Endothelial cell of umbilical vein (primary cell): Measurements from ENCODE around the gene TMEM178B. TPM values are rescaled to one million over a fixed set of nuclear protein-coding genes. Genes with fewer than 3 reads are reported as not detected.

ENCODE experiments used
- BruUV-seq: library from RNA; stranded (reverse); fragments of 400-500 nt; replicated peaks from 2 replicates; lab custom pipeline; 2021; lab: Mats Ljungman, UMichigan
- CTCF ChIA-PET: fragments of 300-600, 350-600 bp; sonication (Branson Sonifier 250); formaldehyde crosslinking; loops from one replicate; lab custom pipeline; 2021; ENCODE audit warnings: antibody characterized with exemption, inconsistent platforms; lab: Charles Lee
- POLR2A ChIA-PET: fragments of 300-600, 350-600 bp; sonication (Branson Sonifier 250); formaldehyde crosslinking; loops from one replicate; lab custom pipeline; 2021; ENCODE audit warnings: antibody characterized with exemption, inconsistent platforms; lab: Charles Lee
- DNase-seq: peaks from one replicate; pipeline ENCODE4 v3.0.0-alpha.2; 2011; ENCODE audit warnings: low read depth, low spot score
- FAIRE-seq: peaks from 2 replicates; lab custom pipeline; 2011; peaks lifted over from hg19 to GRCh38; lab: Jason Lieb, UNC
- H2AFZ ChIP-seq: 2 replicates; pipeline ENCODE4 v1.6.0; 2012; ENCODE audit warnings: low read depth, low read length, control low read depth, inconsistent platforms
- H3K27ac ChIP-seq: 2 replicates; pipeline ENCODE4 v1.5.1; 2011; ENCODE audit warnings: low read depth, mild to moderate bottlenecking, control low read depth, low read length, moderate library complexity; ENCODE audit not compliant: insufficient read depth
- H3K27me3 ChIP-seq, 2 experiments: 2 replicates each; pipeline versions ENCODE4 v1.6.0 to v1.6.1; 2011; ENCODE audit warnings: low read length in 2 of 2, mixed read lengths in 1 of 2; ENCODE audit not compliant: control insufficient read depth in 2 of 2, insufficient read depth in 2 of 2
- H3K36me3 ChIP-seq, 2 experiments: 2 replicates in 1 of 2; 3 replicates in 1 of 2; pipeline ENCODE4 v1.5.1; 2011; ENCODE audit warnings: low read length in 2 of 2, mild to moderate bottlenecking in 1 of 2, moderate library complexity in 1 of 2; ENCODE audit not compliant: control insufficient read depth in 2 of 2, insufficient read depth in 2 of 2; ENCODE audit errors: extremely low read depth in 1 of 2
- H3K4me1 ChIP-seq: 3 replicates; pipeline ENCODE4 v1.5.1; 2011; ENCODE audit warnings: mild to moderate bottlenecking, low read length; ENCODE audit not compliant: control insufficient read depth, insufficient read depth; ENCODE audit errors: extremely low read depth
- H3K4me2 ChIP-seq: 2 replicates; pipeline ENCODE4 v1.6.1; 2011; ENCODE audit warnings: low read length, control low read depth, mixed read lengths; ENCODE audit not compliant: insufficient read depth
- H3K4me3 ChIP-seq, 3 experiments: fragments of 200-600 bp in 1 of 3; sonication (generic), shearing (Covaris generic) in 1 of 3; replicated peaks in 1 of 3; 2 replicates each; pipeline ENCODE4 v1.5.1; 2011 to 2016; ENCODE audit warnings: control low read depth in 3 of 3, low read length in 3 of 3, mild to moderate bottlenecking in 2 of 3, inconsistent platforms in 1 of 3, low read depth in 1 of 3, moderate library complexity in 1 of 3; ENCODE audit not compliant: insufficient read depth in 1 of 3
- H3K79me2 ChIP-seq: 2 replicates; pipeline ENCODE4 v1.6.0; 2012; ENCODE audit warnings: low read length, inconsistent platforms; ENCODE audit not compliant: control insufficient read depth, insufficient read depth
- H3K9ac ChIP-seq: replicated peaks from 2 replicates; pipeline ENCODE3; 2011; ENCODE audit warnings: low read length, control low read depth; ENCODE audit not compliant: insufficient read depth; ENCODE audit errors: extremely low read depth
- H3K9me1 ChIP-seq: replicated peaks from 3 replicates; pipeline ENCODE4 v1.6.0; 2011; ENCODE audit warnings: mild to moderate bottlenecking, low read length; ENCODE audit not compliant: control insufficient read depth, insufficient read depth; ENCODE audit errors: extremely low read depth
- H3K9me3 ChIP-seq: replicated peaks from 2 replicates; pipeline ENCODE4 v1.5.1; 2012; ENCODE audit warnings: low read length, inconsistent platforms; ENCODE audit not compliant: control insufficient read depth, insufficient read depth
- H4K20me1 ChIP-seq: replicated peaks from 2 replicates; pipeline ENCODE3; 2011; ENCODE audit warnings: mild to moderate bottlenecking, low read length; ENCODE audit not compliant: control insufficient read depth, insufficient read depth; ENCODE audit errors: extremely low read depth
- EZH2 ChIP-seq: IDR thresholded peaks from 2 replicates; pipeline ENCODE4 v1.6.1; 2012; ENCODE audit warnings: borderline replicate concordance, low read depth, mild to moderate bottlenecking, moderate library complexity, low read length, inconsistent platforms; ENCODE audit not compliant: severe bottlenecking
- FOS ChIP-seq: IDR thresholded peaks from 2 replicates; pipeline ENCODE4 v1.6.1; 2011; ENCODE audit warnings: mild to moderate bottlenecking, low read length, moderate library complexity, borderline replicate concordance; ENCODE audit not compliant: insufficient read depth
- GATA2 ChIP-seq: IDR thresholded peaks from 2 replicates; pipeline ENCODE4 v1.7.0; 2011; ENCODE audit warnings: low read depth, mild to moderate bottlenecking, moderate library complexity, mixed read lengths, low read length; ENCODE audit not compliant: insufficient read length, insufficient read depth
- JUN ChIP-seq: IDR thresholded peaks from 2 replicates; pipeline ENCODE4 v1.6.1; 2011; ENCODE audit warnings: borderline replicate concordance, low read depth; ENCODE audit not compliant: insufficient read length, insufficient read depth
- POLR2A ChIP-seq: IDR thresholded peaks from 2 replicates; pipeline ENCODE4 v1.6.1; 2012; ENCODE audit warnings: low read depth, mild to moderate bottlenecking, control low read depth, low read length
- dilution Hi-C: fragments of 300-500 bp; cut with MboI; formaldehyde crosslinking; loops from one replicate; pipeline ENCODE4 v1.15.0; 2019; ENCODE audit warnings: low sequenced_read_pairs; ENCODE audit not compliant: extremely low pct_ligation_motif_present
- intact Hi-C: fragments of 100-400 bp; cut with micrococcal nuclease; formaldehyde crosslinking; loops from one replicate; pipeline ENCODE4 v1.10.0; 2022
- polyA plus RNA-seq, 4 experiments: library from polyadenylated mRNA; depleted of rRNA in 3 of 4; stranded (reverse) in 3 of 4; unstranded in 1 of 4; fragments of >200 nt; gene quantifications; 2 replicates each; pipeline versions ENCODE4 v1.2.1 to v1.2.3, GENCODE V29; 2011 to 2012; ENCODE audit warnings: missing spikeins in 1 of 4
- total RNA-seq: library from RNA; stranded (reverse); gene quantifications from 2 replicates; pipeline ENCODE4 v1.2.3, GENCODE V29; 2021
- TF ChIP-seq, protein P1 (sequence below): IDR thresholded peaks from 2 replicates; pipeline ENCODE4 v1.6.1; 2011; ENCODE audit not compliant: insufficient read depth, insufficient read length
- TF ChIP-seq, protein P2 (sequence below), 2 donors: IDR thresholded peaks; 1 replicate in 1 of 2; 2 replicates in 1 of 2; pipeline ENCODE4 v1.5.1; 2011; ENCODE audit warnings: low read length in 2 of 2, mild to moderate bottlenecking in 2 of 2, moderate library complexity in 2 of 2, control low read depth in 1 of 2, inconsistent platforms in 1 of 2, low read depth in 1 of 2; ENCODE audit not compliant: insufficient read depth in 1 of 2; ENCODE audit errors: extremely low read depth in 1 of 2

Gene TMEM178B
- total and polyA plus RNA-seq, 2 donors (not counting 3 experiments of a cell fraction or from before 2014, with no cell fraction given): not detected

DNA sequence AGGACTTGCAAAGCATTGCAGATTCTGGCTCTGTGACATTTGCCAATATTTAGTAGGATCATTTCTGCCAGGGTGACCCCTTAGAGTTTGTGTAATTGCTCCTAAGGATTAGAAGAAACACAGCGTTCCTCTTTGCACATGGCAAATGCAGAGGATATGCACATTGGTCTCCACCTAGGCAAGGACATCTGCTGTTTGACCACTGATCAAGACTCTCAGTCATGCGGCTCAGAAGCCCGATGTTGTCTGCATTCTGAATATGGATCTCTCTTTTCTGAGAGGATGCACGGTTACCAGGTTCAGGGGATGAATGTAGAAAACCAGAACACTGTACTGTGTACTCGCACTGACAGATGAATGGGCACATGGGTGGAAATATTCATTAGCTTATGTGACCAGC, 296.8 kb downstream of the TMEM178B start:
- Histone ChIP-seq H3K4me2 (no peak overlapping the region), H3K36me3 (no peaks in the 10 kb centered on the region), H3K27me3 (no peaks in the 10 kb centered on the region), H3K9me3 (no peaks in the 10 kb centered on the region), H3K9me1 (no peaks in the 10 kb centered on the region), H3K27ac (no peak overlapping the region), H3K9ac (no peak overlapping the region), H3K4me3 (no peak overlapping the region), H3K4me1 (peaks cover 11% of the 10 kb centered on the region), H3K79me2 (no peaks in the 10 kb centered on the region), H4K20me1 (no peaks in the 10 kb centered on the region), H2AFZ (no peak overlapping the region)
- BruUV-seq: no TSS peak
- CTCF ChIA-PET: no interaction called here
- TF ChIP-seq JUN (no peak), EZH2 (no peak), GATA2 (no peak), FOS (no peak), POLR2A (no peak)
- TF ChIP-seq, protein P1, sequence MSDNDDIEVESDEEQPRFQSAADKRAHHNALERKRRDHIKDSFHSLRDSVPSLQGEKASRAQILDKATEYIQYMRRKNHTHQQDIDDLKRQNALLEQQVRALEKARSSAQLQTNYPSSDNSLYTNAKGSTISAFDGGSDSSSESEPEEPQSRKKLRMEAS: no peak
- TF ChIP-seq, protein P2, sequence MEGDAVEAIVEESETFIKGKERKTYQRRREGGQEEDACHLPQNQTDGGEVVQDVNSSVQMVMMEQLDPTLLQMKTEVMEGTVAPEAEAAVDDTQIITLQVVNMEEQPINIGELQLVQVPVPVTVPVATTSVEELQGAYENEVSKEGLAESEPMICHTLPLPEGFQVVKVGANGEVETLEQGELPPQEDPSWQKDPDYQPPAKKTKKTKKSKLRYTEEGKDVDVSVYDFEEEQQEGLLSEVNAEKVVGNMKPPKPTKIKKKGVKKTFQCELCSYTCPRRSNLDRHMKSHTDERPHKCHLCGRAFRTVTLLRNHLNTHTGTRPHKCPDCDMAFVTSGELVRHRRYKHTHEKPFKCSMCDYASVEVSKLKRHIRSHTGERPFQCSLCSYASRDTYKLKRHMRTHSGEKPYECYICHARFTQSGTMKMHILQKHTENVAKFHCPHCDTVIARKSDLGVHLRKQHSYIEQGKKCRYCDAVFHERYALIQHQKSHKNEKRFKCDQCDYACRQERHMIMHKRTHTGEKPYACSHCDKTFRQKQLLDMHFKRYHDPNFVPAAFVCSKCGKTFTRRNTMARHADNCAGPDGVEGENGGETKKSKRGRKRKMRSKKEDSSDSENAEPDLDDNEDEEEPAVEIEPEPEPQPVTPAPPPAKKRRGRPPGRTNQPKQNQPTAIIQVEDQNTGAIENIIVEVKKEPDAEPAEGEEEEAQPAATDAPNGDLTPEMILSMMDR (IDR thresholded peaks at IDR 0.05; ENCODE audit: extremely low read depth in 1 of 2, insufficient read depth in 1 of 2, low read depth in 1 of 2, low read length in 2 of 2): no peak
- no peak for FAIRE-seq
- DNase-seq: no peak
- dilution Hi-C loops: no loop called here
- POLR2A ChIA-PET: no interaction called here
- intact Hi-C loops: no loop called here
